AG04450 (cell line): ENCODE data around the gene TSPEAR. TPM values are rescaled to one million over a fixed set of nuclear protein-coding genes. Genes with fewer than 3 reads are reported as not detected.

Experiments
- CTCF ChIA-PET: fragments of 300-600, 350-600 bp; formaldehyde crosslinking; extraction: SDS; loops from one replicate; lab custom pipeline; 2022; ENCODE audit warnings: antibody characterized with exemption, inconsistent platforms; lab: Charles Lee
- POLR2A ChIA-PET: fragments of 350-600 bp; formaldehyde crosslinking; extraction: SDS; loops from one replicate; lab custom pipeline; 2021; ENCODE audit warnings: antibody characterized with exemption, inconsistent platforms; lab: Yijun Ruan, JAX
- DNase-seq: peaks from one replicate; pipeline ENCODE4 v3.0.0-alpha.2; 2011; ENCODE audit warnings: low read depth, low spot score
- H3K27ac ChIP-seq: one replicate; pipeline ENCODE4 v1.5.1; 2012; ENCODE audit warnings: low read depth, low read length, control low read depth
- H3K27me3 ChIP-seq: one replicate; pipeline ENCODE4 v1.6.0; 2012; ENCODE audit warnings: low read length; ENCODE audit not compliant: control insufficient read depth, insufficient read depth
- H3K4me3 ChIP-seq: 2 replicates; pipeline ENCODE4 v1.5.1; 2011; ENCODE audit warnings: mild to moderate bottlenecking, low read depth, low read length, control low read depth
- H3K9me3 ChIP-seq: 2 replicates; pipeline ENCODE4 v1.5.1; 2012; ENCODE audit warnings: low read length; ENCODE audit not compliant: control insufficient read depth, insufficient read depth
- CTCF ChIP-seq: IDR thresholded peaks from 2 replicates; pipeline ENCODE4 v1.5.1; 2011; ENCODE audit warnings: low read depth, low read length, control low read depth, inconsistent platforms
- polyA plus RNA-seq: library from polyadenylated mRNA; depleted of rRNA; stranded (reverse); fragments of >200 nt; gene quantifications from 2 replicates; pipeline ENCODE4 v1.2.3, GENCODE V29; 2011

TSPEAR gene
- polyA plus RNA-seq, 1 experiment, result not detected

GRCh38 chr21:44475266-44475845, 236.0 kb downstream of the TSPEAR start:
- ChIA-PET CTCF (no interaction called here), POLR2A (no interaction called here)
- H3K27ac ChIP-seq, result no peak overlapping the region

DNA sequence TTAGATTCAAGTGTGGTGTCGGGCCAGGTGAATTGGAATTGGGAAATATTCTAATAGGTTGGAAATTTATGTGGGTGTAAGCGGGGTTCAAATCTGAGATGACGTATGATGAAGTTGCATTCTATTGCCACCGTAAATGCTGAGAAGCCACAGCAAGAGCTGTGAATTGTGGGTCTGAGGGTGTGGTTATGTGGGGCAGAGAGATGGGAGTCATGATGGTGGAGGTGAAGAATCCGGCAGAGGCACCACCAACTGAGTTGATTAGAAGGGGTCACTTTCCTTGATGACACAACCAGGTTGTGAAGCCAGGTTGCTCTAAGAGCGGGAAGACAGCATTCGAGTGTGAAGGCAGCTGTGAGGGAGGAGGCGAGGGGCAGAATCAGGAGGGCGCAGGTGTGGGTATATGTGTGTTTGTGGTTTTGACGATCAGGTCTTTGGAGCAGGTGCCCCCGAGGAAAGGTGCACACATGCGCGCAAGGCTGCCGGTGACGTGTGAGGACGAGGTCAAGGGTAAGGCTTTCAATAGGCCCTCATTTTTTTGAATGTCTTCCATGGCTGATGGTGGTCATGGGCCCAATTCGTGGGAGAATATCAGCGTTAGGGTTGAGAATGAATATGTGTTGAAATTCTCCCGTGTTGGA, 237.3 kb downstream of the TSPEAR start:
- Histone ChIP-seq H3K27ac (no peak overlapping the region), H3K9me3 (no peaks in the 10 kb centered on the region), H3K27me3 (no peaks in the 10 kb centered on the region), H3K4me3 (no peak overlapping the region)
- CTCF ChIA-PET, result no interaction called here
- no peak for TF ChIP-seq CTCF
- POLR2A ChIA-PET, result no interaction called here
- DNase-seq, result no peak

More at GRCh38 chr21:44475266-44475845, 236.0 kb downstream of the TSPEAR start:
- Histone ChIP-seq H3K4me3 (no peak overlapping the region), H3K9me3 (no peaks in the 10 kb centered on the region), H3K27me3 (no peaks in the 10 kb centered on the region)
- no peak for DNase-seq
- TF ChIP-seq CTCF, result no peak

DNA sequence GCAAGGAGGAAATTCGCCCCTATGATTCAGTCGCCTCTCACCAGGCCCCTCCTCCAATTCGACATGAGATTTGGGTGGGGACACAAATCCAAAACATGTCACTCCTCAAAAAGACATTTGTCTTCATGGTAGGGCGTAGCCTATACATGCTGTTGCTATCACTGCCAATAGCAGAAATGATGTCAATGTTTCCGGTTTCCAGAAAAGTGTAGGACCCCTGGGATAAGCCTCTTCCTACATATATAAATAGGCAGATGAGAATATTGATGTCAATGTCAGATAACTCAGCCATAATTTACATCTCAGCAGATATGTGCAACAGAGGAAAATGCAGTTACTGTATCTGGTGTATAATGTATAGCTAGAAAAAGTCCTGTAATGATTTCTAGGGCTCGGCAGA, 239.4 kb downstream of the TSPEAR start:
- no peak overlapping the region for H3K27ac ChIP-seq
- DNase-seq, result no peak
- H3K9me3 ChIP-seq, result peaks cover 11% of the 10 kb centered on the region
- ChIA-PET CTCF (no interaction called here), POLR2A (no interaction called here)
- no peak for TF ChIP-seq CTCF
- no peak overlapping the region for H3K4me3 ChIP-seq
- H3K27me3 ChIP-seq, result no peaks in the 10 kb centered on the region

DNA sequence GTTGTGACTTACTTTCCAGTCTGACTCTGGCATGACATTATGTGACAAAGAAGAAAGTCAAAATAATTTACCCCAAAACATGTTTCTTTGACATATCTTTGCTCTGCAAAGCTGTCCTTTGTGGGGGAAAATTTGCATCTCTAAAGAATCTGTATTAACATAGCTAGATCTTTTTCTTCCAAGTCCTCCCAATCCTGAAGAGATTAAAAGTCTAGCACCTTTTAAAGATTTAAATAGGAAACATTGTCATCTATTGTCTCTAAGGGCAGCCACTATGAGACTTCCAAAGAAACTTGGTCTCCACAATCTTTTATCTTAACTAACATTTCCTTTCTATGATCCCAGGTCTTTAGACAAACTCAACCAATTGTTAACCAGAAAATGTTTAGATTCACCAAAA, 240.0 kb downstream of the TSPEAR start:
- H3K9me3 ChIP-seq, result peaks cover 17% of the 10 kb centered on the region
- no peaks in the 10 kb centered on the region for H3K27me3 ChIP-seq
- no peak for TF ChIP-seq CTCF
- no peak for DNase-seq
- ChIA-PET CTCF (no interaction called here), POLR2A (no interaction called here)
- no peak overlapping the region for H3K27ac ChIP-seq
- no peak overlapping the region for H3K4me3 ChIP-seq

DNA sequence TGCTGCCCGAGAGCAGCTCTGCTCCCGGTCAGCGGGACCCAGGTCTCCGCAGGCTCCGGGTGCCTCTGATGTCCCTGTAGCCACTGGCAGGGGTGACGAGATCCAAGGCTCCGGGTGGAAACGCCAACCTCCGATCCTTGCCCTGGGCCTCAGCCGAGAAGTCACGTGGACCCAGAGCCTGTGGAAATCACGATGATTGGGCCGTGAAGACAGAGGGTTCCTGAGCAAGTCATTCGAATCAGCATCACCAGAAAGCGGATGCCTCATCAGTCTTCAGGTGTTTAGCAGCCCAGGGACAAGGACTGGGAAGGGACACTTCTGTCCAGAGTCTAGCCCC, 243.5 kb downstream of the TSPEAR start:
- no peaks in the 10 kb centered on the region for H3K27me3 ChIP-seq
- H3K27ac ChIP-seq, result no peak overlapping the region
- H3K9me3 ChIP-seq, result peaks cover 40% of the 10 kb centered on the region
- DNase-seq, result no peak
- no peak for TF ChIP-seq CTCF
- CTCF ChIA-PET, result no interaction called here
- no peak overlapping the region for H3K4me3 ChIP-seq
- POLR2A ChIA-PET, result no interaction called here
